H9 (cell line): ENCODE measurements around the gene EFCAB6. TPM values are rescaled to one million over a fixed set of nuclear protein-coding genes. Genes with fewer than 3 reads are reported as not detected.
A peak's percentile ranks its signal among the peaks of the same experiment; 100 is the strongest.

Experiments used
- DNase-seq: peaks from one replicate; pipeline ENCODE4 v3.0.0-alpha.2; 2017
- H2AFZ ChIP-seq: one replicate; pipeline ENCODE4 v1.6.1; 2013; ENCODE audit warnings: mild to moderate bottlenecking, low read length, control low read depth, moderate library complexity
- H2AK5ac ChIP-seq: 2 replicates; pipeline ENCODE4 v1.6.1; 2013; ENCODE audit warnings: low read length, control low read depth, mixed read lengths; ENCODE audit not compliant: insufficient read length
- H2BK120ac ChIP-seq: one replicate; pipeline ENCODE4 v1.6.1; 2013; ENCODE audit warnings: low read depth, mild to moderate bottlenecking, low read length, control low read depth, inconsistent platforms; ENCODE audit not compliant: poor library complexity, severe bottlenecking
- H2BK12ac ChIP-seq: 2 replicates; pipeline ENCODE4 v1.6.1; 2013; ENCODE audit warnings: low read length, control low read depth, mixed read lengths, low read depth; ENCODE audit not compliant: insufficient read length
- H2BK15ac ChIP-seq: 2 replicates; pipeline ENCODE4 v1.6.1; 2013; ENCODE audit warnings: low read depth, low read length, control low read depth
- H2BK20ac ChIP-seq: one replicate; pipeline ENCODE4 v1.6.1; 2013; ENCODE audit warnings: low read depth, mild to moderate bottlenecking, low read length, control low read depth, inconsistent platforms; ENCODE audit not compliant: poor library complexity, severe bottlenecking
- H2BK5ac ChIP-seq: 2 replicates; pipeline ENCODE4 v1.6.1; 2013; ENCODE audit warnings: low read length, control low read depth, mixed read lengths; ENCODE audit not compliant: insufficient read length
- H3K14ac ChIP-seq: 2 replicates; pipeline ENCODE4 v1.6.1; 2013; ENCODE audit warnings: low read length, control low read depth; ENCODE audit not compliant: insufficient read depth
- H3K18ac ChIP-seq: 2 replicates; pipeline ENCODE4 v1.6.1; 2013; ENCODE audit warnings: low read depth, mild to moderate bottlenecking, mixed read lengths, low read length, control low read depth; ENCODE audit not compliant: insufficient read length
- H3K23ac ChIP-seq: 2 replicates; pipeline ENCODE4 v1.6.1; 2013; ENCODE audit warnings: low read length, control low read depth, mixed read lengths, low read depth; ENCODE audit not compliant: insufficient read length
- H3K23me2 ChIP-seq: 2 replicates; pipeline ENCODE4 v1.6.1; 2013; ENCODE audit warnings: low read depth, mild to moderate bottlenecking, mixed read lengths, low read length, control low read depth; ENCODE audit not compliant: insufficient read length, poor library complexity, severe bottlenecking
- H3K27ac ChIP-seq: 2 replicates; pipeline ENCODE4 v1.5.1; 2013; ENCODE audit warnings: low read length, control low read depth, mixed read lengths, low read depth; ENCODE audit not compliant: insufficient read length
- H3K27me3 ChIP-seq: 2 replicates; pipeline ENCODE4 v1.6.1; 2013; ENCODE audit warnings: low read length, control low read depth, inconsistent platforms; ENCODE audit not compliant: insufficient read depth
- H3K4ac ChIP-seq: 2 replicates; pipeline ENCODE4 v1.6.1; 2013; ENCODE audit warnings: low read depth, mild to moderate bottlenecking, control low read depth, inconsistent platforms, low read length, moderate library complexity
- H3K4me1 ChIP-seq: 2 replicates; pipeline ENCODE4 v1.6.1; 2013; ENCODE audit warnings: low read length, control low read depth, inconsistent platforms; ENCODE audit not compliant: insufficient read depth
- H3K4me2 ChIP-seq: 2 replicates; pipeline ENCODE4 v1.6.1; 2013; ENCODE audit warnings: low read length, control low read depth, mixed read lengths; ENCODE audit not compliant: insufficient read length, insufficient read depth
- H3K56ac ChIP-seq: 2 replicates; pipeline ENCODE4 v1.6.1; 2013; ENCODE audit warnings: low read depth, mild to moderate bottlenecking, mixed read lengths, low read length, control low read depth; ENCODE audit not compliant: insufficient read length
- H3K79me1 ChIP-seq: 2 replicates; pipeline ENCODE4 v1.6.1; 2013; ENCODE audit warnings: low read depth, mild to moderate bottlenecking, moderate library complexity, low read length, control low read depth, inconsistent platforms; ENCODE audit not compliant: insufficient read depth, poor library complexity, severe bottlenecking
- H3K79me2 ChIP-seq: 2 replicates; pipeline ENCODE4 v1.6.1; 2013; ENCODE audit warnings: low read length, control low read depth, inconsistent platforms; ENCODE audit not compliant: insufficient read depth
- H3K9ac ChIP-seq: 2 replicates; pipeline ENCODE4 v1.6.1; 2013; ENCODE audit warnings: low read length, control low read depth, mixed read lengths; ENCODE audit not compliant: insufficient read length; ENCODE audit errors: extremely low read depth
- H3K9me3 ChIP-seq: one replicate; pipeline ENCODE4 v1.6.1; 2013; ENCODE audit warnings: low read depth, low read length, inconsistent platforms; ENCODE audit not compliant: control insufficient read depth
- H3T11ph ChIP-seq: one replicate; pipeline ENCODE4 v1.6.1; 2013; ENCODE audit warnings: mild to moderate bottlenecking, low read length, control low read depth, inconsistent platforms
- H4K20me1 ChIP-seq: one replicate; pipeline ENCODE4 v1.6.1; 2013; ENCODE audit not compliant: control insufficient read depth, insufficient read length, insufficient read depth
- H4K5ac ChIP-seq: 2 replicates; pipeline ENCODE4 v1.6.1; 2013; ENCODE audit warnings: low read depth, mild to moderate bottlenecking, mixed read lengths, low read length, control low read depth; ENCODE audit not compliant: insufficient read length
- H4K8ac ChIP-seq: replicated peaks from 2 replicates; pipeline ENCODE4 v1.6.1; 2013; ENCODE audit warnings: low read length, control low read depth, mixed read lengths, low read depth; ENCODE audit not compliant: insufficient read length
- H4K91ac ChIP-seq: 2 replicates; pipeline ENCODE4 v1.6.1; 2013; ENCODE audit warnings: low read depth, mild to moderate bottlenecking, moderate library complexity, mixed read lengths, low read length, control low read depth; ENCODE audit not compliant: insufficient read length
- H3K27ac Mint-ChIP-seq, 3 experiments: 2 replicates in 2 of 3; 3 replicates in 1 of 3; pipeline ENCODE4 v1.8.0; 2020 to 2021; ENCODE audit warnings: mixed read lengths in 3 of 3, mild to moderate bottlenecking in 1 of 3, moderate library complexity in 1 of 3
- H3K27me3 Mint-ChIP-seq: 2 replicates; pipeline ENCODE4 v1.8.0; 2021; ENCODE audit warnings: low read depth, mild to moderate bottlenecking, moderate library complexity, mixed read lengths
- H3K36me3 Mint-ChIP-seq, 3 experiments: 2 replicates in 2 of 3; 3 replicates in 1 of 3; pipeline ENCODE4 v1.8.0; 2020 to 2021; ENCODE audit warnings: low read depth in 3 of 3, mixed read lengths in 3 of 3; ENCODE audit not compliant: insufficient read depth in 1 of 3
- H3K4me1 Mint-ChIP-seq, 2 experiments: 2 replicates each; pipeline ENCODE4 v1.8.0; 2020; ENCODE audit warnings: mixed read lengths in 2 of 2
- H3K4me3 Mint-ChIP-seq, 2 experiments: 2 replicates in 1 of 2; 3 replicates in 1 of 2; pipeline ENCODE4 v1.8.0; 2020 to 2021; ENCODE audit warnings: mild to moderate bottlenecking in 2 of 2, mixed read lengths in 2 of 2, moderate library complexity in 1 of 2
- H3K9me3 Mint-ChIP-seq, 2 experiments: 2 replicates in 1 of 2; 3 replicates in 1 of 2; pipeline ENCODE4 v1.8.0; 2020; ENCODE audit warnings: mild to moderate bottlenecking in 2 of 2, mixed read lengths in 2 of 2, moderate library complexity in 1 of 2
- WGBS: extraction: QIAGEN DNeasy Blood & Tissue Kit; methylation state at CpG from one replicate; pipeline ENCODE4 v1.1.7; 2013; ENCODE audit warnings: missing lambda C conversion rate, low lambda C conversion rate, mixed read lengths; ENCODE audit not compliant: insufficient read length; ENCODE audit errors: extremely low coverage; 5-methylcytosine and 5-hydroxymethylcytosine counted together
- total RNA-seq: library from RNA; stranded (reverse); gene quantifications from 2 replicates; pipeline ENCODE4 v1.2.1, GENCODE V29; 2021
- TF ChIP-seq, protein P1 (sequence below): fragments of 200-600 bp; sonication (generic); conservative IDR thresholded peaks from 3 replicates; pipeline ENCODE4 v1.8.0; 2021; ENCODE audit warnings: antibody characterized with exemption, mild to moderate bottlenecking

The EFCAB6 gene
- total RNA-seq, 1 experiment from 2014 or later: 0.31 TPM

- Histone ChIP-seq H2BK20ac (no peak overlapping the region), H4K91ac (no peak overlapping the region), H2AFZ (no peak overlapping the region), H4K20me1 (no peaks in the 10 kb centered on the region), H2BK5ac (no peak overlapping the region), H3K79me1 (no peaks in the 10 kb centered on the region), H3K9ac (no peak overlapping the region), H2AK5ac (no peak overlapping the region), H3K27ac (no peak overlapping the region), H2BK120ac (no peak overlapping the region), H4K8ac (no peak overlapping the region), H3K14ac (no peak overlapping the region), H4K5ac (no peak overlapping the region), H3K4ac (no peak overlapping the region), H3K9me3 (no peaks in the 10 kb centered on the region), H2BK15ac (no peak overlapping the region), H3T11ph (no peak overlapping the region), H3K23ac (no peak overlapping the region), H3K4me1 (peaks cover 5% of the 10 kb centered on the region), H2BK12ac (no peak overlapping the region), H3K56ac (no peak overlapping the region), H3K4me2 (no peak overlapping the region), H3K18ac (no peak overlapping the region), H3K27me3 (no peaks in the 10 kb centered on the region), H3K23me2 (no peaks in the 10 kb centered on the region), H3K79me2 (no peaks in the 10 kb centered on the region)
- WGBS: no CpG with 5 or more reads among the region's 22 CpGs
- TF ChIP-seq, protein P1, sequence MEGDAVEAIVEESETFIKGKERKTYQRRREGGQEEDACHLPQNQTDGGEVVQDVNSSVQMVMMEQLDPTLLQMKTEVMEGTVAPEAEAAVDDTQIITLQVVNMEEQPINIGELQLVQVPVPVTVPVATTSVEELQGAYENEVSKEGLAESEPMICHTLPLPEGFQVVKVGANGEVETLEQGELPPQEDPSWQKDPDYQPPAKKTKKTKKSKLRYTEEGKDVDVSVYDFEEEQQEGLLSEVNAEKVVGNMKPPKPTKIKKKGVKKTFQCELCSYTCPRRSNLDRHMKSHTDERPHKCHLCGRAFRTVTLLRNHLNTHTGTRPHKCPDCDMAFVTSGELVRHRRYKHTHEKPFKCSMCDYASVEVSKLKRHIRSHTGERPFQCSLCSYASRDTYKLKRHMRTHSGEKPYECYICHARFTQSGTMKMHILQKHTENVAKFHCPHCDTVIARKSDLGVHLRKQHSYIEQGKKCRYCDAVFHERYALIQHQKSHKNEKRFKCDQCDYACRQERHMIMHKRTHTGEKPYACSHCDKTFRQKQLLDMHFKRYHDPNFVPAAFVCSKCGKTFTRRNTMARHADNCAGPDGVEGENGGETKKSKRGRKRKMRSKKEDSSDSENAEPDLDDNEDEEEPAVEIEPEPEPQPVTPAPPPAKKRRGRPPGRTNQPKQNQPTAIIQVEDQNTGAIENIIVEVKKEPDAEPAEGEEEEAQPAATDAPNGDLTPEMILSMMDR: no peak
- Mint-ChIP-seq H3K9me3 (no peaks in the 10 kb centered on the region), H3K36me3 (peaks cover 4 to 22% (median 21%) of the 10 kb centered on the region in 3 experiments; a peak in 5 of 7 replicates), H3K27me3 (peaks cover 6% of the 10 kb centered on the region), H3K27ac (0 out of 7 replicates have a peak overlapping the region, but pooled peaks of 1 of the 3 experiments have one; percentile 73), H3K4me1 (peaks cover 55 to 58% of the 10 kb centered on the region in 2 experiments), H3K4me3 (no peak overlapping the region; a peak in 1 of 5 replicates)
- peak; percentile 22 for DNase-seq
Observed at GRCh38 chr22:43821606-43822425, 9.7 kb upstream of the EFCAB6 start.
